ENCODE data around the gene ABCA13. TPM values are rescaled to one million over a fixed set of nuclear protein-coding genes. Genes with fewer than 3 reads are reported as not detected.

Gene ABCA13
- total RNA-seq, 6 experiments from 2014 or later: 0.02 to 0.08 (median 0.05) TPM; not detected in 1

DNA sequence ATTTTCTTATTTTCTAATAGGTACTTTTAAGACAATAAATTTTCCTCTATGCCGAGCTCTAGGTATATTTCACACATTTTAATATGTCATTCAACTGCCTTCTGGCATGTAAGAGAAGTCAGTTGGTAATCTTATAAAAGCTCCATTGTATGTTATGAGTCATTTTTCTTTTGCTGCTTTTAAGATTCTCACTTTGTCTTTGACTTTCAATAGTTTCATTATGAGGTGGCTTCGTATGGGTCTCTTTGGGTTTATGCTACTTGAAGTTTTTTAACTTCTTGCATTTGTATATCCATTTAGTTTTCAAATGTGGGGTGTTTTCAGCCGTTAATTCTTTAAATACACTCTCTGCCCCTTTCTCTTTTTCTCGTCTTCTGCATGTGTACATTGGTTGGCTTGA, 80.5 kb downstream of the ABCA13 start:
- peaks cover 3% of the 10 kb centered on the region for H3K27me3 Mint-ChIP-seq (ENCODE audit: insufficient read depth)
- DNase-seq: no peak
- H3K36me3 Mint-ChIP-seq (ENCODE audit: low read depth): no peaks in the 10 kb centered on the region
- H3K9me3 Mint-ChIP-seq: no peaks in the 10 kb centered on the region
- H3K27ac Mint-ChIP-seq: no peak overlapping the region
- H3K4me3 Mint-ChIP-seq: no peak overlapping the region
- H3K4me1 Mint-ChIP-seq (ENCODE audit: low read depth): peaks cover 17% of the 10 kb centered on the region
- TF ChIP-seq, protein P1, sequence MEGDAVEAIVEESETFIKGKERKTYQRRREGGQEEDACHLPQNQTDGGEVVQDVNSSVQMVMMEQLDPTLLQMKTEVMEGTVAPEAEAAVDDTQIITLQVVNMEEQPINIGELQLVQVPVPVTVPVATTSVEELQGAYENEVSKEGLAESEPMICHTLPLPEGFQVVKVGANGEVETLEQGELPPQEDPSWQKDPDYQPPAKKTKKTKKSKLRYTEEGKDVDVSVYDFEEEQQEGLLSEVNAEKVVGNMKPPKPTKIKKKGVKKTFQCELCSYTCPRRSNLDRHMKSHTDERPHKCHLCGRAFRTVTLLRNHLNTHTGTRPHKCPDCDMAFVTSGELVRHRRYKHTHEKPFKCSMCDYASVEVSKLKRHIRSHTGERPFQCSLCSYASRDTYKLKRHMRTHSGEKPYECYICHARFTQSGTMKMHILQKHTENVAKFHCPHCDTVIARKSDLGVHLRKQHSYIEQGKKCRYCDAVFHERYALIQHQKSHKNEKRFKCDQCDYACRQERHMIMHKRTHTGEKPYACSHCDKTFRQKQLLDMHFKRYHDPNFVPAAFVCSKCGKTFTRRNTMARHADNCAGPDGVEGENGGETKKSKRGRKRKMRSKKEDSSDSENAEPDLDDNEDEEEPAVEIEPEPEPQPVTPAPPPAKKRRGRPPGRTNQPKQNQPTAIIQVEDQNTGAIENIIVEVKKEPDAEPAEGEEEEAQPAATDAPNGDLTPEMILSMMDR (IDR thresholded peaks at IDR 0.05): no peak

DNA sequence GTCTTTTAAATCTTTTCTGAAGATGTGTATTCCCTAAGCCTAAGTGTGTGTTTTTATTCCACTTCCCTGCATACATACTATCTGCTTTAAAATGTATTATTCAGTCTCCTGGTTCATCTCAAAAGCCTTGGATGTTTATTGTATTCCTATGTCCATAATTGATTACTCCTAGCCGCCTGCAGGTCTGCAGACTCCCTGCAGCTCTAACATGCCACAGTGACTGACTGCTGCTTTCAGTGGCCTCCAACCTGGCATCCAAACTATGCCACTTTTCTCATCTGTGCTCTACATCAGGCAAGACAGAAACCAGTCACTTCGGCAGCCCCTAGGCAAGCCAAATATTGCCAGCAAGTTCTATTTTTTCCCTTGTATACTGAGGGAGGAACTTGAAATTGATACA, 81.7 kb downstream of the ABCA13 start:
- no peaks in the 10 kb centered on the region for H3K9me3 Mint-ChIP-seq
- no peak overlapping the region for H3K4me3 Mint-ChIP-seq
- TF ChIP-seq, protein P1 (IDR thresholded peaks at IDR 0.05): no peak
- H3K27ac Mint-ChIP-seq: no peak overlapping the region
- H3K4me1 Mint-ChIP-seq (ENCODE audit: low read depth): peaks cover 17% of the 10 kb centered on the region
- H3K27me3 Mint-ChIP-seq (ENCODE audit: insufficient read depth): no peaks in the 10 kb centered on the region; the same call in 1 of the 2 replicates
- no peak for DNase-seq
- H3K36me3 Mint-ChIP-seq (ENCODE audit: low read depth): no peaks in the 10 kb centered on the region

DNA sequence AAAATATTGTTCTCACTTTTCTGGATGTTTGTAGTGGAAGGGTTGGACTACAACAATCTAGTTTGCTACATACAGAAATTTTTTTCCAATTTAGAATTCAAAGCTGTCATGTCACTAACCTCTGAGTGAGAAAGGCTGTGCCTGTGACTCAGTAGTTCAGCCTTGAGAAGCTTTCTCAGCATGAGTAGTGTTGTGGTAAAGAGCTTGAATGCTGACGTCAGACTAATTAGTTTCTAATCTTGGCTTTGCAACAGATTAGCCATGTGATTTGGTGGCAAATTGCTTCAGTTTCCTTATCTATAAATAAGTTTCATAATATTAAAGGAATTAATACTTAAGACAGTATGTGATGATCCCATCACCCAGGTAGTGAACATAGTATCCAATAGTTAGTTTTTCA, 83.8 kb downstream of the ABCA13 start:
- Mint-ChIP-seq H3K9me3 (no peaks in the 10 kb centered on the region), H3K4me3 (no peak overlapping the region), H3K36me3 (ENCODE audit: low read depth) (no peaks in the 10 kb centered on the region), H3K27ac (no peak overlapping the region), H3K27me3 (ENCODE audit: insufficient read depth) (no peaks in the 10 kb centered on the region; the same call in 1 of the 2 replicates), H3K4me1 (ENCODE audit: low read depth) (peaks cover 17% of the 10 kb centered on the region)
- TF ChIP-seq, protein P1 (IDR thresholded peaks at IDR 0.05): no peak
- DNase-seq: peak; percentile 31

DNA sequence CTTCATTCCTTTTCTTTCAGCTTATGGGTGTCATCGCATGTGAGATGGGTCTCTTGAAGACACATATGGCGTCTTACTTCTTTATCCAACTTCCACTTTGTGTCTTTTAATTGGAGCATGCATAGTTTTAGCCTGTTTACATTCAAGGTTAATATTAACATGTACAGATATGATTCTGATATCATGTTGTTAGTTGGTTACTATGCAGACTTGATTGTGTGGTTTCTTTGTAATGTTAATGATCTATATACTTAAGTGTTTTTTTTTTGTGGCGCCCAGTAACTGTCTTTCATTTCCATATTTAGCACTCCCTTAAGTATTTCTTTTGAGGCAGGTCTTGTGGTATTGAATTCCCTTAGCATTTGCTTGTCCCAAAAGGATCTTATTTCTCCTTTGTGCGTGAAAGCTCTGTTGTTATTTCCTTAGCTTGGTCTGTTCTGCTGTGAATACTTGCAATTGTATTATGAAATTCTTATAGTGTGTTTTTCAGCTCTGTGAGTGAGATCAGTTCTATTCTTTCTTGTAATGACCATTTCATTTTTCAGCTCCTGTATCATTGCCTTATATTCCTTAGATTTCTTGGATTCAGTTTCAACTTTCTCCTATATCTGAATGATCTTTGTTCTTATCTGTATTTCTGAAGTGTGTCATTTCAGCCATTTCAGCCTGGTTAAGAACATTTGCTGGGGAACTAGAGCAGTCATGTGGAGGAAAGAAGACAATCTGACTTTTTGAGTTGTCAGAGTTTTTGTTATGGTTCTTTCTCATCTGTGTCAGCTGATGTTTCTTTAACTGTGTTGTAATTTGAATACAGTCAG, 88.4 kb downstream of the ABCA13 start:
- Mint-ChIP-seq H3K4me1 (ENCODE audit: low read depth) (peaks cover 5% of the 10 kb centered on the region), H3K9me3 (no peaks in the 10 kb centered on the region), H3K4me3 (no peak overlapping the region), H3K27ac (no peak overlapping the region), H3K36me3 (ENCODE audit: low read depth) (no peaks in the 10 kb centered on the region), H3K27me3 (ENCODE audit: insufficient read depth) (no peaks in the 10 kb centered on the region; the same call in 1 of the 2 replicates)
- DNase-seq: no peak
- TF ChIP-seq, protein P1 (IDR thresholded peaks at IDR 0.05): no peak

DNA sequence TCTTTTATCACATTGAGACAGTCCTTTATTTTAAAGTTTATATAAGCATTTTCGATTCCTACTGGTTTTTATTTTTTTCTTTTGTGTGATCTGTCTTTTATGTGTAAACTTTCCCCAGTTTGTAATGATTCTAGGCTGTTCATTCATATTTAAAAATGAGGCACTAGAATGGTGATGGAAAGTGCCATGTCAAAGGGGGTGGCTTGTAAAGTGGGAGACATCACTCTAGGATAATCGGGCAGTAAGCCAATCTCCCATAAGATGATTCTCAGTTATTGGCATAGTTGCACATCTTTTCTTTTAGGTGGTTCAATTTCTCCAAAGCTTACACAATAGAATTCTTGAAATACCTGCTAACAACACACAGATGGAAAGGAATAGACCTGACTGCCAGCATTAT, 90.4 kb downstream of the ABCA13 start:
- TF ChIP-seq, protein P1 (IDR thresholded peaks at IDR 0.05): no peak
- H3K9me3 Mint-ChIP-seq: no peaks in the 10 kb centered on the region
- H3K4me3 Mint-ChIP-seq: no peak overlapping the region
- no peaks in the 10 kb centered on the region; the same call in 1 of the 2 replicates for H3K27me3 Mint-ChIP-seq (ENCODE audit: insufficient read depth)
- H3K4me1 Mint-ChIP-seq (ENCODE audit: low read depth): no peaks in the 10 kb centered on the region; the same call in 1 of the 2 replicates
- no peak overlapping the region for H3K27ac Mint-ChIP-seq
- H3K36me3 Mint-ChIP-seq (ENCODE audit: low read depth): no peaks in the 10 kb centered on the region
- no peak for DNase-seq
